K562 (cell line): ENCODE results near the gene PSMB2.

Source experiments
- DACH1 ChIP-seq: fragments of 450-650 bp; IDR thresholded peaks from 2 replicates; pipeline ENCODE4 v1.6.1; 2018; ENCODE audit not compliant: partially characterized antibody
- IRF2 ChIP-seq: sonication (generic); formaldehyde crosslinking; IDR thresholded peaks from 2 replicates; pipeline ENCODE4 v1.8.1; 2022; ENCODE audit warnings: mild to moderate bottlenecking, missing genetic modification reagents
- KAT2B ChIP-seq: IDR thresholded peaks from one replicate; pipeline ENCODE4 v1.6.1; 2012; ENCODE audit warnings: low read depth, mild to moderate bottlenecking, control low read depth, inconsistent platforms, low read length, moderate library complexity
- SMAD2 ChIP-seq: fragments of 150-350 bp; IDR thresholded peaks from 2 replicates; pipeline ENCODE4 v1.6.1; 2014; ENCODE audit warnings: low read depth, mild to moderate bottlenecking, low read length
- SRSF9 ChIP-seq: fragments of 200-400 bp; formaldehyde crosslinking; IDR thresholded peaks from 2 replicates; pipeline ENCODE4 v1.6.1; 2017; ENCODE audit warnings: low read depth, low read length, borderline replicate concordance
- ZNF224 ChIP-seq: sonication (generic); formaldehyde crosslinking; IDR thresholded peaks from 2 replicates; pipeline ENCODE4 v1.8.0; 2022; ENCODE audit warnings: mild to moderate bottlenecking, missing genetic modification reagents
- TF ChIP-seq, protein P1 (sequence below): sonication (generic); formaldehyde crosslinking; IDR thresholded peaks from 2 replicates; pipeline ENCODE4 v1.8.0; 2022; ENCODE audit warnings: mild to moderate bottlenecking, missing genetic modification reagents
- TF ChIP-seq, protein P2 (sequence below): fragments of 250-450 bp; sonication (Bioruptor Pico); IDR thresholded peaks from 2 replicates; pipeline ENCODE4 v1.6.1; 2021; ENCODE audit warnings: mild to moderate bottlenecking
- TF ChIP-seq, protein P3 (sequence below), 2 experiments: fragments of 450-650 bp; IDR thresholded peaks; 2 replicates each; pipeline ENCODE4 v1.6.1; 2016; ENCODE audit warnings: mild to moderate bottlenecking in 2 of 2, borderline replicate concordance in 1 of 2, low read depth in 1 of 2, moderate library complexity in 1 of 2
- TF ChIP-seq, protein P4 (sequence below), 3 experiments: IDR thresholded peaks in 2 of 3; conservative IDR thresholded peaks in 1 of 3; 2 replicates each; pipeline ENCODE4 v1.5.1; 2011 to 2012; ENCODE audit warnings: low read length in 3 of 3, mild to moderate bottlenecking in 3 of 3, control low read depth in 2 of 3, improper control_type of control experiment in 1 of 3, inconsistent platforms in 1 of 3, low read depth in 1 of 3, mixed read lengths in 1 of 3, moderate library complexity in 1 of 3; ENCODE audit not compliant: insufficient read depth in 2 of 3
- TF ChIP-seq, protein P5 (sequence below): fragments of 450-650 bp; IDR thresholded peaks from 2 replicates; pipeline ENCODE4 v1.6.1; 2017; ENCODE audit warnings: mild to moderate bottlenecking, moderate library complexity

DNA sequence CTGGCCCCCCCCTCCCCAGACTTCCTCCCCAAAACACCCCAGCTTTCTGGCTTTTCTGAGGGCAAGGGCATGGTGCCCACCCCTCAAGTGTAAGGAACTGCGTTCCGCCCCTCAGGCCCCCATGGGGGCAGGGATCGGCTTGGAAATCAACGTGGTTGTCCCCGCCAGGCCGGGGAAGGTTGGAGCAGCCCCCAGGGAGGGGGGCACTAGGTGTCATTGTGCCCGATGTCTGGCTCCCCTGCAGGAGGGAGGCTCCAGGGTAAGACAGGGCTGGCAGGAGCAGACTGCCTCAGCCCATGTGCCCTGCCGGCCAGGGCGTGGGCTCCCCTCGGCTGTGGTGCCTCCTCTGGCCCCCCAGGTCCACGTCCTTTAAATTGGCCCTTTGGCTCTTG is 75.6 kb downstream of the PSMB2 start:
- TF ChIP-seq KAT2B (no peak), ZNF224 (CRISPR knock-in tag) (no peak), SRSF9 (no peak), SMAD2 (no peak), IRF2 (CRISPR knock-in tag) (no peak), DACH1 (no peak)
- TF ChIP-seq, protein P1, sequence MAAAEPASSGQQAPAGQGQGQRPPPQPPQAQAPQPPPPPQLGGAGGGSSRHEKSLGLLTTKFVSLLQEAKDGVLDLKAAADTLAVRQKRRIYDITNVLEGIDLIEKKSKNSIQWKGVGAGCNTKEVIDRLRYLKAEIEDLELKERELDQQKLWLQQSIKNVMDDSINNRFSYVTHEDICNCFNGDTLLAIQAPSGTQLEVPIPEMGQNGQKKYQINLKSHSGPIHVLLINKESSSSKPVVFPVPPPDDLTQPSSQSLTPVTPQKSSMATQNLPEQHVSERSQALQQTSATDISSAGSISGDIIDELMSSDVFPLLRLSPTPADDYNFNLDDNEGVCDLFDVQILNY (CRISPR knock-in tag): no peak
- TF ChIP-seq, protein P2, sequence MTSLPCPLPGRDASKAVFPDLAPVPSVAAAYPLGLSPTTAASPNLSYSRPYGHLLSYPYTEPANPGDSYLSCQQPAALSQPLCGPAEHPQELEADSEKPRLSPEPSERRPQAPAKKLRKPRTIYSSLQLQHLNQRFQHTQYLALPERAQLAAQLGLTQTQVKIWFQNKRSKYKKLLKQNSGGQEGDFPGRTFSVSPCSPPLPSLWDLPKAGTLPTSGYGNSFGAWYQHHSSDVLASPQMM (CRISPR knock-in tag): no peak
- TF ChIP-seq, protein P3, sequence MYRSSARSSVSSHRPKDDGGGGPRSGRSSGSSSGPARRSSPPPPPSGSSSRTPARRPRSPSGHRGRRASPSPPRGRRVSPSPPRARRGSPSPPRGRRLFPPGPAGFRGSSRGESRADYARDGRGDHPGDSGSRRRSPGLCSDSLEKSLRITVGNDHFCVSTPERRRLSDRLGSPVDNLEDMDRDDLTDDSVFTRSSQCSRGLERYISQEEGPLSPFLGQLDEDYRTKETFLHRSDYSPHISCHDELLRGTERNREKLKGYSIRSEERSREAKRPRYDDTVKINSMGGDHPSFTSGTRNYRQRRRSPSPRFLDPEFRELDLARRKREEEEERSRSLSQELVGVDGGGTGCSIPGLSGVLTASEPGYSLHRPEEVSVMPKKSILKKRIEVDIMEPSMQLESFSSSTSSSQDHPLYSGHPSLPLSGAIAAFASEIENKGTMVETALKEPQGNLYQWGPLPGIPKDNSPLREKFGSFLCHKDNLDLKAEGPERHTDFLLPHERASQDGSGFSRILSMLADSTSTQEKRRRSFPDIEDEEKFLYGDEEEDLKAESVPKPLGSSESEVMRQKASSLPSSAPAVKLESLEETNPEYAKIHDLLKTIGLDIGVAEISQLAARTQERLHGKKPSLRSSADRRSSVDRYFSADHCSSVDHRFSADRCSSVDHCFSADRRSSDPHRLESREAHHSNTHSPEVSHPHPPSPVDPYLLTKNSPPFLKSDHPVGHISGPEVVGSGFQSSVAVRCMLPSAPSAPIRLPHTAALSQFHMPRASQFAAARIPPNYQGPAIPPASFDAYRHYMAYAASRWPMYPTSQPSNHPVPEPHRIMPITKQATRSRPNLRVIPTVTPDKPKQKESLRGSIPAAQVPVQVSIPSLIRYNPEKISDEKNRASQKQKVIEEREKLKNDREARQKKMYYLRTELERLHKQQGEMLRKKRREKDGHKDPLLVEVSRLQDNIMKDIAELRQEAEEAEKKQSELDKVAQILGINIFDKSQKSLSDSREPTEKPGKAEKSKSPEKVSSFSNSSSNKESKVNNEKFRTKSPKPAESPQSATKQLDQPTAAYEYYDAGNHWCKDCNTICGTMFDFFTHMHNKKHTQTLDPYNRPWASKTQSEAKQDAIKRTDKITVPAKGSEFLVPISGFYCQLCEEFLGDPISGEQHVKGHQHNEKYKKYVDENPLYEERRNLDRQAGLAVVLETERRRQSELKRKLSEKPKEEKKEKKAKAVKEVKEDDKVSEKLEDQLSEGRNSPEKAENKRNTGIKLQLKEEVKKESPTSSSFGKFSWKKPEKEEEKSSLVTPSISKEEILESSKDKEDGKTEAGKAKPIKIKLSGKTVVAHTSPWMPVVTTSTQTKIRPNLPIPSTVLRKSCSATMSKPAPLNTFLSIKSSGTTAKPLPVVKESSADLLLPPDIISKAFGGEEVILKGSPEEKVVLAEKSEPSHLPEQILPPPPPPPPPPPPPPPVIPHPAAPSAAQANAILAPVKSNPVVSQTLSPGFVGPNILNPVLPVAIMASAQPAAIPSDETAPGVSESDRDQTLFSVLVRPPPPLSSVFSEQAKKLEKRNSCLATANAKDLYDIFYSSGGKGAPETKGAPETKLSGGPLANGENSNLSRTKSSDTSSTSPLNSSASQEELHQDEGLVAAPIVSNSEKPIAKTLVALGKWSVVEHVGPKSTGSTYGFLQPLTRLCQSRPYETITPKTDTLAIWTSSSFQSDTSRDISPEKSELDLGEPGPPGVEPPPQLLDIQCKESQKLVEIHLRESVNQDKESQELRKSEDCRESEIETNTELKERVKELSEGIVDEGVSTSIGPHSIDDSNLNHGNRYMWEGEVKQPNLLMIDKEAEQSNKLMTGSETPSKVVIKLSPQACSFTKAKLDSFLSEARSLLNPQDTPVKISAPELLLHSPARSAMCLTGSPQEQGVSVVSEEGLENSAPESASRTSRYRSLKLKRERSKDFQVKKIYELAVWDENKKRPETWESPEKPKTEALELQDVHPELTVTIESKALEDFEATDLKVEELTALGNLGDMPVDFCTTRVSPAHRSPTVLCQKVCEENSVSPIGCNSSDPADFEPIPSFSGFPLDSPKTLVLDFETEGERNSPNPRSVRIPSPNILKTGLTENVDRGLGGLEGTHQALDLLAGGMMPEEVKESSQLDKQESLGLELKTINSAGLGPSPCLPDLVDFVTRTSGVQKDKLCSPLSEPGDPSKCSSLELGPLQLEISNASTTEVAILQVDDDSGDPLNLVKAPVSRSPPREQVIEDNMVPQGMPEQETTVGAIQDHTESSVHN (IDR thresholded peaks at IDR 0.05; ENCODE audit: borderline replicate concordance in 1 of 2, low read depth in 1 of 2): no peak
- TF ChIP-seq, protein P4, sequence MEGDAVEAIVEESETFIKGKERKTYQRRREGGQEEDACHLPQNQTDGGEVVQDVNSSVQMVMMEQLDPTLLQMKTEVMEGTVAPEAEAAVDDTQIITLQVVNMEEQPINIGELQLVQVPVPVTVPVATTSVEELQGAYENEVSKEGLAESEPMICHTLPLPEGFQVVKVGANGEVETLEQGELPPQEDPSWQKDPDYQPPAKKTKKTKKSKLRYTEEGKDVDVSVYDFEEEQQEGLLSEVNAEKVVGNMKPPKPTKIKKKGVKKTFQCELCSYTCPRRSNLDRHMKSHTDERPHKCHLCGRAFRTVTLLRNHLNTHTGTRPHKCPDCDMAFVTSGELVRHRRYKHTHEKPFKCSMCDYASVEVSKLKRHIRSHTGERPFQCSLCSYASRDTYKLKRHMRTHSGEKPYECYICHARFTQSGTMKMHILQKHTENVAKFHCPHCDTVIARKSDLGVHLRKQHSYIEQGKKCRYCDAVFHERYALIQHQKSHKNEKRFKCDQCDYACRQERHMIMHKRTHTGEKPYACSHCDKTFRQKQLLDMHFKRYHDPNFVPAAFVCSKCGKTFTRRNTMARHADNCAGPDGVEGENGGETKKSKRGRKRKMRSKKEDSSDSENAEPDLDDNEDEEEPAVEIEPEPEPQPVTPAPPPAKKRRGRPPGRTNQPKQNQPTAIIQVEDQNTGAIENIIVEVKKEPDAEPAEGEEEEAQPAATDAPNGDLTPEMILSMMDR (IDR thresholded peaks at IDR 0.05 in 2 of 3, conservative IDR thresholded peaks at IDR 0.05 in 1 of 3; ENCODE audit: insufficient read depth in 2 of 3, low read depth in 1 of 3, low read length in 3 of 3): no peak
- TF ChIP-seq, protein P5, sequence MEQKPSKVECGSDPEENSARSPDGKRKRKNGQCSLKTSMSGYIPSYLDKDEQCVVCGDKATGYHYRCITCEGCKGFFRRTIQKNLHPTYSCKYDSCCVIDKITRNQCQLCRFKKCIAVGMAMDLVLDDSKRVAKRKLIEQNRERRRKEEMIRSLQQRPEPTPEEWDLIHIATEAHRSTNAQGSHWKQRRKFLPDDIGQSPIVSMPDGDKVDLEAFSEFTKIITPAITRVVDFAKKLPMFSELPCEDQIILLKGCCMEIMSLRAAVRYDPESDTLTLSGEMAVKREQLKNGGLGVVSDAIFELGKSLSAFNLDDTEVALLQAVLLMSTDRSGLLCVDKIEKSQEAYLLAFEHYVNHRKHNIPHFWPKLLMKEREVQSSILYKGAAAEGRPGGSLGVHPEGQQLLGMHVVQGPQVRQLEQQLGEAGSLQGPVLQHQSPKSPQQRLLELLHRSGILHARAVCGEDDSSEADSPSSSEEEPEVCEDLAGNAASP: no peak
